ENCODE measurements around the gene DHRSX. TPM values are rescaled to one million over a fixed set of nuclear protein-coding genes. Genes with fewer than 3 reads are reported as not detected.
A peak's percentile ranks its signal among the peaks of the same experiment; 100 is the strongest.

DHRSX gene
- total and polyA plus RNA-seq, 9 of the 15 experiments (the other 6 are each of a cell fraction or from before 2014, with no cell fraction given), result 0.59 to 11.0 (median 6.2) TPM

DNA sequence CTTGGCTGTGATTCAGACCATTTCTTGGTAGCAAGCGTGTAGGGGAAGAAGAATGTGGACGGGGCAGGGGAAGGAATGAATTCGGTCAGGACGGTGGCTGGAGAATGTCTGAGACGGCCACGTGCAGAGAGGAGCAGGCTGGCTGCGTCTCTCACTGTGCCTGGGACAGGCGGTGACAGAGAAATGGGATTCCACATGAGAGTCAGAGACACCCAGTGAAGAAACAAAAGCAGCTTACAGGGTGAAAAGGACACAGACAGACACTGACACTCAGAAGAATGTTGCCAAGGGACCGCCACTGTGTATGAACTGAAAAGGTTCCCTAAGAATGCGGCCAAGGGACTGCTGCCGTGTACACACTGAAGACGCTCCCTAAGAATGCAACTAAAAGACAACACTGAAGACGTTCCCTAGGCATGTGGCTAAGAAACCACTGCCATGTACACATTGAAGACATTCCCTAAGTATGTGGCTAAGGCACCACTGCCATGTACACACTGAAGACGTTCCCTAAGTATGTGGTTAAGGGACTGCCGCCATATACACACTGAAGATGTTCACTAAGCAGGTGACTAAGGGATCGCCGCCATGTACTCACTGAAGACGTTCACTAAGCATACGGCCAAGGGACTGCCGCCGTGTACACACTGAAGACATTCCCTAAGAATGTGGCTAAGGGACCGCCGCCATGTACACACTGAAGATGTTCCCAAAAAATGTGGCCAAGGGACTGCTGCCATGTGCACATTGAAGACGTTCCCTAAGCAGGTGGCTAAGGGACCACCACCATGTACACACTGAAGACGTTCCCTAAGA, 49.1 kb downstream of the DHRSX start (continued):
- TF ChIP-seq, protein P1, sequence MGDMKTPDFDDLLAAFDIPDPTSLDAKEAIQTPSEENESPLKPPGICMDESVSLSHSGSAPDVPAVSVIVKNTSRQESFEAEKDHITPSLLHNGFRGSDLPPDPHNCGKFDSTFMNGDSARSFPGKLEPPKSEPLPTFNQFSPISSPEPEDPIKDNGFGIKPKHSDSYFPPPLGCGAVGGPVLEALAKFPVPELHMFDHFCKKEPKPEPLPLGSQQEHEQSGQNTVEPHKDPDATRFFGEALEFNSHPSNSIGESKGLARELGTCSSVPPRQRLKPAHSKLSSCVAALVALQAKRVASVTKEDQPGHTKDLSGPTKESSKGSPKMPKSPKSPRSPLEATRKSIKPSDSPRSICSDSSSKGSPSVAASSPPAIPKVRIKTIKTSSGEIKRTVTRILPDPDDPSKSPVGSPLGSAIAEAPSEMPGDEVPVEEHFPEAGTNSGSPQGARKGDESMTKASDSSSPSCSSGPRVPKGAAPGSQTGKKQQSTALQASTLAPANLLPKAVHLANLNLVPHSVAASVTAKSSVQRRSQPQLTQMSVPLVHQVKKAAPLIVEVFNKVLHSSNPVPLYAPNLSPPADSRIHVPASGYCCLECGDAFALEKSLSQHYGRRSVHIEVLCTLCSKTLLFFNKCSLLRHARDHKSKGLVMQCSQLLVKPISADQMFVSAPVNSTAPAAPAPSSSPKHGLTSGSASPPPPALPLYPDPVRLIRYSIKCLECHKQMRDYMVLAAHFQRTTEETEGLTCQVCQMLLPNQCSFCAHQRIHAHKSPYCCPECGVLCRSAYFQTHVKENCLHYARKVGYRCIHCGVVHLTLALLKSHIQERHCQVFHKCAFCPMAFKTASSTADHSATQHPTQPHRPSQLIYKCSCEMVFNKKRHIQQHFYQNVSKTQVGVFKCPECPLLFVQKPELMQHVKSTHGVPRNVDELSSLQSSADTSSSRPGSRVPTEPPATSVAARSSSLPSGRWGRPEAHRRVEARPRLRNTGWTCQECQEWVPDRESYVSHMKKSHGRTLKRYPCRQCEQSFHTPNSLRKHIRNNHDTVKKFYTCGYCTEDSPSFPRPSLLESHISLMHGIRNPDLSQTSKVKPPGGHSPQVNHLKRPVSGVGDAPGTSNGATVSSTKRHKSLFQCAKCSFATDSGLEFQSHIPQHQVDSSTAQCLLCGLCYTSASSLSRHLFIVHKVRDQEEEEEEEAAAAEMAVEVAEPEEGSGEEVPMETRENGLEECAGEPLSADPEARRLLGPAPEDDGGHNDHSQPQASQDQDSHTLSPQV (IDR thresholded peaks at IDR 0.05), result 0 out of 2 replicates have a peak, but pooled peaks have one; percentile 19
- TF ChIP-seq TBL1XR1 (IDR thresholded peaks at IDR 0.05; ENCODE audit: low read length in 2 of 2) (peak in 1 of 2 experiments; percentile 28; a peak in 1 of 4 replicates), SMAD4 (CRISPR knock-in tag; conservative IDR thresholded peaks at IDR 0.05) (no peak), ZNF143 (CRISPR knock-in tag; IDR thresholded peaks at IDR 0.05) (no peak), ZNF316 (IDR thresholded peaks at IDR 0.05) (no peak), TSC22D4 (tag; IDR thresholded peaks at IDR 0.05) (no peak), BMI1 (IDR thresholded peaks at IDR 0.05; ENCODE audit: low read length) (no peak), KLF16 (IDR thresholded peaks at IDR 0.05) (no peak), RCOR1 (IDR thresholded peaks at IDR 0.05; ENCODE audit: borderline replicate concordance in 1 of 2, low read depth in 2 of 2, low read length in 2 of 2) (no peak), CTBP1 (IDR thresholded peaks at IDR 0.05; ENCODE audit: borderline replicate concordance) (peak; percentile 12; the same call in 1 of the 2 replicates), TOE1 (IDR thresholded peaks at IDR 0.05; ENCODE audit: borderline replicate concordance) (peak; percentile 97), TOE1 (CRISPR knock-in tag; IDR thresholded peaks at IDR 0.05; ENCODE audit: borderline replicate concordance, low read depth) (no peak), GABPB1 (CRISPR knock-in tag; IDR thresholded peaks at IDR 0.05) (peak; percentile 68; the same call in 1 of the 2 replicates), ZNF586 (CRISPR knock-in tag; conservative IDR thresholded peaks at IDR 0.05) (no peak), RUNX1 (IDR thresholded peaks at IDR 0.05; ENCODE audit: low read depth) (no peak), ZNF121 (CRISPR knock-in tag; conservative IDR thresholded peaks at IDR 0.05) (no peak), HEY1 (CRISPR knock-in tag; IDR thresholded peaks at IDR 0.05; ENCODE audit: borderline replicate concordance) (no peak), MED1 (CRISPR knock-in tag; IDR thresholded peaks at IDR 0.05; ENCODE audit: borderline replicate concordance) (no peak), SIN3B (IDR thresholded peaks at IDR 0.05; ENCODE audit: low read depth) (no peak)
- TF ChIP-seq, protein P2, sequence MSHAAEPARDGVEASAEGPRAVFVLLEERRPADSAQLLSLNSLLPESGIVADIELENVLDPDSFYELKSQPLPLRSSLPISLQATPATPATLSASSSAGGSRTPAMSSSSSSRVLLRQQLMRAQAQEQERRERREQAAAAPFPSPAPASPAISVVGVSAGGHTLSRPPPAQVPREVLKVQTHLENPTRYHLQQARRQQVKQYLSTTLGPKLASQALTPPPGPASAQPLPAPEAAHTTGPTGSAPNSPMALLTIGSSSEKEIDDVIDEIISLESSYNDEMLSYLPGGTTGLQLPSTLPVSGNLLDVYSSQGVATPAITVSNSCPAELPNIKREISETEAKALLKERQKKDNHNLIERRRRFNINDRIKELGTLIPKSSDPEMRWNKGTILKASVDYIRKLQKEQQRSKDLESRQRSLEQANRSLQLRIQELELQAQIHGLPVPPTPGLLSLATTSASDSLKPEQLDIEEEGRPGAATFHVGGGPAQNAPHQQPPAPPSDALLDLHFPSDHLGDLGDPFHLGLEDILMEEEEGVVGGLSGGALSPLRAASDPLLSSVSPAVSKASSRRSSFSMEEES (CRISPR knock-in tag; IDR thresholded peaks at IDR 0.05), result no peak
